GM18907 (cell line): ENCODE measurements around the gene MFSD6L.

Source experiments
- ATAC-seq: cut with Tn5 transposase; IDR thresholded peaks from one replicate; pipeline ENCODE4 v1.9.1; 2021; ENCODE audit warnings: mild to moderate bottlenecking, moderate library complexity; ENCODE audit not compliant: unreplicated experiment

The MFSD6L gene

GRCh38 chr17:8794636-8795035 is 4.5 kb downstream of the MFSD6L start:
- ATAC-seq: no peak

GRCh38 chr17:8793649-8794048 is 5.5 kb downstream of the MFSD6L start:
- no peak for ATAC-seq

GRCh38 chr17:8792646-8793045 is 6.5 kb downstream of the MFSD6L start:
- no peak for ATAC-seq

GRCh38 chr17:8791910-8792270 is 7.3 kb downstream of the MFSD6L start:
- ATAC-seq: no peak

GRCh38 chr17:8791248-8791909 is 7.8 kb downstream of the MFSD6L start:
- no peak for ATAC-seq

GRCh38 chr17:8789743-8790142 is 9.4 kb downstream of the MFSD6L start:
- no peak for ATAC-seq

- no peak for ATAC-seq
These were observed 10.2 kb downstream of the MFSD6L start for GRCh38 chr17:8788998-8789397.

- ATAC-seq: no peak
These were observed 13.4 kb downstream of the MFSD6L start for GRCh38 chr17:8785547-8786413.

- no peak for ATAC-seq
These were observed 17.0 kb downstream of the MFSD6L start for GRCh38 chr17:8782176-8782575.

- no peak for ATAC-seq
These were observed 17.4 kb downstream of the MFSD6L start for GRCh38 chr17:8781776-8782175.

- ATAC-seq: no peak
These were observed 22.3 kb downstream of the MFSD6L start for GRCh38 chr17:8776881-8777280.

GRCh38 chr17:8776248-8776647 is 22.9 kb downstream of the MFSD6L start:
- no peak for ATAC-seq

- no peak for ATAC-seq
These were observed 32.4 kb downstream of the MFSD6L start for GRCh38 chr17:8766731-8767130.

GRCh38 chr17:8762012-8762411 is 37.2 kb downstream of the MFSD6L start:
- no peak for ATAC-seq

- no peak for ATAC-seq
These were observed 41.0 kb downstream of the MFSD6L start, which contains the start of gene SPDYE4 for GRCh38 chr17:8758137-8758596. Gene SPDYE4 (minus strand): TSS chr17:8758546. CDS start chr17:8758382, 164 bp downstream.

- no peak for ATAC-seq
These were observed 42.0 kb downstream of the MFSD6L start for GRCh38 chr17:8757189-8757588.

GRCh38 chr17:8755590-8756255 is 43.4 kb downstream of the MFSD6L start:
- ATAC-seq: no peak

GRCh38 chr17:8754890-8755289 is 44.3 kb downstream of the MFSD6L start:
- no peak for ATAC-seq

- ATAC-seq: no peak
These were observed 45.2 kb downstream of the MFSD6L start for GRCh38 chr17:8753976-8754440.

GRCh38 chr17:8753136-8753975 is 45.8 kb downstream of the MFSD6L start:
- ATAC-seq: no peak

- no peak for ATAC-seq
These were observed 49.5 kb downstream of the MFSD6L start for GRCh38 chr17:8749616-8750015.
